Panc1 (cell line): Measurements from ENCODE around the gene ELMO1. TPM values are rescaled to one million over a fixed set of nuclear protein-coding genes. Genes with fewer than 3 reads are reported as not detected.

ENCODE experiments used
- ATAC-seq: fragments of 200-7000 bp; cut with Tn5 transposase; 2 replicates; pipeline ENCODE4 v1.9.1; 2020; ENCODE audit warnings: mild to moderate bottlenecking, moderate library complexity
- BruUV-seq: library from RNA; stranded (reverse); fragments of 400-500 nt; replicated peaks from 2 replicates; lab custom pipeline; 2021; lab: Mats Ljungman, UMichigan
- CTCF ChIA-PET: fragments of 300-600 bp; sonication (Branson Sonifier 250); formaldehyde crosslinking; loops from one replicate; lab custom pipeline; 2022; ENCODE audit warnings: antibody characterized with exemption; lab: Charles Lee
- POLR2A ChIA-PET: fragments of 300-600 bp; sonication (Branson Sonifier 250); formaldehyde crosslinking; loops from one replicate; lab custom pipeline; 2022; ENCODE audit warnings: antibody characterized with exemption; lab: Charles Lee
- DNase-seq: peaks from one replicate; pipeline ENCODE4 v3.0.0-alpha.2; 2010; ENCODE audit warnings: low read depth, low spot score
- H3K27ac ChIP-seq: 2 replicates; pipeline ENCODE4 v1.5.1; 2011; ENCODE audit warnings: mild to moderate bottlenecking, low read length, inconsistent platforms
- H3K27me3 ChIP-seq: fragments of 200-500 bp; sonication (Bioruptor generic); 2 replicates; pipeline ENCODE4 v1.6.0; 2014; ENCODE audit warnings: low read length, inconsistent platforms; ENCODE audit not compliant: control insufficient read depth, insufficient read depth
- H3K36me3 ChIP-seq: fragments of 200-500 bp; sonication (Bioruptor generic); 2 replicates; pipeline ENCODE4 v1.5.1; 2014; ENCODE audit warnings: inconsistent platforms, mild to moderate bottlenecking, low read length, moderate library complexity; ENCODE audit not compliant: control insufficient read depth, insufficient read depth
- H3K4me1 ChIP-seq: 2 replicates; pipeline ENCODE4 v1.5.1; 2011; ENCODE audit warnings: inconsistent platforms, mild to moderate bottlenecking, low read length, moderate library complexity; ENCODE audit not compliant: control insufficient read depth, insufficient read depth
- H3K4me3 ChIP-seq, 2 experiments: 2 replicates each; pipeline ENCODE4 v1.5.1; 2011 to 2012; ENCODE audit warnings: low read depth in 2 of 2, low read length in 2 of 2, mild to moderate bottlenecking in 2 of 2, inconsistent platforms in 1 of 2, moderate library complexity in 1 of 2
- H3K9me3 ChIP-seq: fragments of 200-500 bp; sonication (Bioruptor generic); 2 replicates; pipeline ENCODE4 v1.5.1; 2014; ENCODE audit warnings: low read depth, mild to moderate bottlenecking, inconsistent platforms, low read length, moderate library complexity; ENCODE audit not compliant: control insufficient read depth, insufficient read depth
- CTCF ChIP-seq: fragments of 450-650 bp; IDR thresholded peaks from 2 replicates; pipeline ENCODE4 v1.5.1; 2017; ENCODE audit warnings: mild to moderate bottlenecking
- POLR2AphosphoS5 ChIP-seq: IDR thresholded peaks from 2 replicates; pipeline ENCODE4 v1.6.1; 2012; ENCODE audit warnings: mild to moderate bottlenecking, low read depth, low read length, moderate library complexity
- REST ChIP-seq, 2 experiments: IDR thresholded peaks; 2 replicates each; pipeline ENCODE4 v1.6.1; 2011 to 2012; ENCODE audit warnings: low read depth in 2 of 2, control low read depth in 1 of 2, low read length in 1 of 2, mild to moderate bottlenecking in 1 of 2, moderate library complexity in 1 of 2; ENCODE audit not compliant: insufficient read depth in 1 of 2
- SIN3A ChIP-seq: IDR thresholded peaks from 2 replicates; pipeline ENCODE4 v1.6.1; 2012; ENCODE audit warnings: low read depth, mild to moderate bottlenecking, low read length, moderate library complexity, borderline replicate concordance; ENCODE audit not compliant: insufficient read depth
- TCF7L2 ChIP-seq: IDR thresholded peaks from 2 replicates; pipeline ENCODE4 v1.6.1; 2011; ENCODE audit warnings: mild to moderate bottlenecking, low read depth, low read length, inconsistent platforms
- in situ Hi-C: cut with HindIII; loops from 2 replicates; pipeline ENCODE4 v1.10.0; 2016; ENCODE audit warnings: low sequenced_read_pairs, low pct_unique_long_range_greater_than_20kb
- intact Hi-C: fragments of 100-400 bp; cut with micrococcal nuclease; formaldehyde crosslinking; loops from one replicate; pipeline ENCODE4 v1.10.0; 2022; ENCODE audit not compliant: unreplicated experiment
- total RNA-seq: library from RNA; stranded (reverse); gene quantifications from one replicate; pipeline ENCODE4 v1.2.1, GENCODE V29; 2021; ENCODE audit not compliant: unreplicated experiment

The ELMO1 gene
- total RNA-seq, 1 experiment from 2014 or later, result 0.80 TPM

DNA sequence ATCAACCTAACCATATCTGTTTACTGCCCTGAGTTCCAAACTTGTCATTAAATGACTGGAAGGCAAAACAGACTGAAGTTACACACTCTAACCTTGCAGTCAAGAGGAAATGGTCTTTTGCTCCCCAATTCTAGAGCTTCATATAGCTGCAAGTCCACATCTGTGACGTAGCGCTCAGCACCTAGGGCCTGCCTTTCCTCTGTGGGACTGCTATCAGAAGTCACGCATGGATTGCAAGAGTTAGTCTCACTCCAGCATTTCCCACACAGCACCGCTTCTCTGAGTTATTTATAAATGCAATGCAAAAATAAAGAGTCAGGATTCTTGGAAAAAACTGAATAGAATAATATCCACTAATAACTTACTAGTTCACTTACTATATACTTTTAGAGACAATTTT, 96.9 kb downstream of the ELMO1 start:
- Histone ChIP-seq H3K9me3 (no peaks in the 10 kb centered on the region), H3K4me1 (no peaks in the 10 kb centered on the region), H3K4me3 (no peak overlapping the region), H3K27ac (no peak overlapping the region), H3K27me3 (no peaks in the 10 kb centered on the region; the same call in 1 of the 2 replicates), H3K36me3 (no peaks in the 10 kb centered on the region)
- CTCF ChIA-PET, result no interaction called here
- no TSS peak for BruUV-seq
- POLR2A ChIA-PET, result no interaction called here
- ATAC-seq (no peak), DNase-seq (no peak)
- intact Hi-C loops, result no loop called here
- in situ Hi-C loops, result no loop called here
- no peak for TF ChIP-seq REST (IDR thresholded peaks at IDR 0.05; ENCODE audit: insufficient read depth in 1 of 2, low read depth in 2 of 2, low read length in 1 of 2)
- TF ChIP-seq SIN3A, result no peak
- no peak for TF ChIP-seq CTCF
- TF ChIP-seq TCF7L2, result no peak
- TF ChIP-seq POLR2AphosphoS5, result no peak

DNA sequence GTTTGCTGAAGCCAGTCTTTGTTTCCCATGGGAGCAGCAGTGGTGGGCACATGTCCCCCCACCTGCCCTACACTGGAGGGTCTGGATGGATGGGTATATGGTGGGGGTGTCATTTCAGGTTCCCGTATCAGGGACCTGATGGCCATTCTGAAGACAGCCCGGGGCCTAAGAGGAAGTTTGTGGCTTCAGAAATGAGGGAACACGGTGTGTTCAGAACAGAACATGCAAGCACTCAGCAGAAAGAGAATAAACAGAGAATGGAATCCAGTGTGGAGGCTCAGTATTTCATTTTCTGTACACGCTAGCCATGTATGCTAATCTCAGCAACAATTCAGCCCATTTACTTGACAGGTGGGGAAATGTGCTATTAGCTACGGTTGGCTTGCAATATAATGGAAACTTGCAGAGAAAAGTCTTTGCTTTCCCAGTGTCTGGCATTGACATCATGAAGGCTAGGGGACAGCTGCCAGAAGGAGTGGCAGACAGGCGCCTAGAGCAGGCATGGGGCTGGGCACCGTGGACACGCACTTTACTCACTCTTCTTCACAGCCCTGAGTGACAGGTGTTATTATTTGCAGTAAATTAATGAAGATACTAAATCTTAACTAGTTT, 98.6 kb downstream of the ELMO1 start:
- no peak overlapping the region for H3K4me3 ChIP-seq
- H3K9me3 ChIP-seq, result no peaks in the 10 kb centered on the region
- in situ Hi-C loops (no loop called here), intact Hi-C loops (no loop called here)
- POLR2A ChIA-PET, result no interaction called here
- no peaks in the 10 kb centered on the region; the same call in 1 of the 2 replicates for H3K27me3 ChIP-seq
- no peak overlapping the region for H3K27ac ChIP-seq
- CTCF ChIA-PET, result no interaction called here
- BruUV-seq, result no TSS peak
- no peaks in the 10 kb centered on the region for H3K36me3 ChIP-seq
- no peaks in the 10 kb centered on the region for H3K4me1 ChIP-seq
- no peak for DNase-seq
- TF ChIP-seq POLR2AphosphoS5 (no peak), REST (IDR thresholded peaks at IDR 0.05; ENCODE audit: insufficient read depth in 1 of 2, low read depth in 2 of 2, low read length in 1 of 2) (no peak), CTCF (no peak), TCF7L2 (no peak), SIN3A (no peak)
- ATAC-seq, result no peak
